HG03342 (cell line): Measurements from ENCODE around the gene TCF12.
"Not testable (repeated sequence)": the region's sequence is repeated elsewhere in the genome, so short reads cannot be mapped to it uniquely, and the experiment has no call there.

Experiments
- ATAC-seq: cut with Tn5 transposase; IDR thresholded peaks from one replicate; pipeline ENCODE4 v1.9.1; 2021; ENCODE audit warnings: mild to moderate bottlenecking, moderate library complexity; ENCODE audit not compliant: unreplicated experiment

Gene TCF12

DNA sequence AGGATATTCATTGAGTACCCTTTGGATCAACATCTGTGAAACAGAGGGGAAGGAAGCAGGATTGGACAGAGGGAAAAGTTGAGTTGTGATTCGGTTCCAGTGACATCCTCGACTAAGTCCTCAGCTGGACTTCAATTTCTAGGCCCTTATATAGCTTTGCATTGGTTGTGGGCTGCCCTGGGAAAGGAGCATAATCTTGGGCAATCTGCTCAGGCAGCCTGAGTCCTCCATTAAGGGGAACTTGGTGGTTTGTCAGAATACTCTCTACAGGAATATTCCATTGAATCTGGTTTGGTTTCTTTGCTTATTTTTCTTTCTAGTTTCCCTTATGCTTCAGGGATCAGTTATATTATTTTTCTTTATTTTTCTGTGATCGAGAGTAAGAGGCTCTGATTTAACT lies 94.1 kb downstream of the TCF12 start:
- no peak for ATAC-seq

DNA sequence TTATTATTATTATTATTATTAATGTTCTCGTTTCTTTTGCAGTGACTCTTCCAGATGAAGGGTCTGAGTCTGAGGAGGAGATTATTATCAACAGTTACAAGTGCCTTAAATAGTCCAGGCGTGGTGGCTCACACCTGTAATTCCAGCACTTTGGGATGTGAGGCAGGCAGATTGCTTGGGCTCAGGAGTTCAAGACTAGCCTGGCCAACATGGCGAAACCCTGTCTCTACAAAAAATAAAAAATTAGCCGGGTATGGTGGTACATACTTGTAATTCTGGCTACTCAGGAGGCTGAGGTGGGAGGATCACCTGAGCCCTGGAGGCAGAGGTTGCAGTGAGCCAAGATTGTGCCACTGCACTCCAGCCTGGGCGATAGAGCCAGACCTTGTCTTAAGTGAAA lies 96.5 kb downstream of the TCF12 start:
- not testable (repeated sequence) for ATAC-seq

DNA sequence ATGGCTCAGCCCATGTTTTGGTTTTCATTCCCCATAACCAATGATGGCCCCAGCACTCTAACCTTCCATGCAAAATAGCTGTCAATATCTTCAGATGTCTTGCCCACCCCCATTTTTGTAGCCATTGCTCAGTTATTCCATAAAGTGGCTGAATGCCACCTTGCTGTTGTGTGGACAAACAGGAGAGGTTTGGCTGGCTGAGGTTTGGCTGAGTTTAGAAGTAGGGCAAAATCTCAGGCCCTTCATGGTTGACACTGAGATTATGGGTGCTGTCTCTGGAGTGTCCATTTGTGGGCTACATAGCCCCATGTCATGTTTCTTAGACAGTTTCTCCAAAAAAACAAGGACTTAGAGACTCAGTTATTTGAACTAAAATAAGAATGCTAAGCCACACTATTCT lies 96.9 kb downstream of the TCF12 start:
- ATAC-seq = no peak

DNA sequence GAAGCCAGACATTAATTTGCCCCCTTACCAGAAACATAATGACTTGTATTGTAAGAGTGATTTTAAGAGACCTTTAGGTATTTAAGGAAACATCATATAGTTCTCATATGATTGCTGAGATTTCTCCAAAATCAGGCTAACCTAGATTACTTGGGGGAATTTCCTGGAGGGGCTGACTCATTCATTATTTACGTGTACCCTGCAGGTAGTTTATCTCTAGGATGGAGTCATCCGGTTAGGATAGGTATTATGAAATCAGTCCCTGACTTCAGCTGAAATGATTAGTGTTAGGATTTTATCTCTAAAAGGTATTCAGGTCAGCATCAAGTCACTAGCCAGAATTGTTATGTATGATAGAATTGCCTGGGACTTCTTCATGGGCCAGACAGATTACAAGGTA lies 97.5 kb downstream of the TCF12 start:
- no peak for ATAC-seq

DNA sequence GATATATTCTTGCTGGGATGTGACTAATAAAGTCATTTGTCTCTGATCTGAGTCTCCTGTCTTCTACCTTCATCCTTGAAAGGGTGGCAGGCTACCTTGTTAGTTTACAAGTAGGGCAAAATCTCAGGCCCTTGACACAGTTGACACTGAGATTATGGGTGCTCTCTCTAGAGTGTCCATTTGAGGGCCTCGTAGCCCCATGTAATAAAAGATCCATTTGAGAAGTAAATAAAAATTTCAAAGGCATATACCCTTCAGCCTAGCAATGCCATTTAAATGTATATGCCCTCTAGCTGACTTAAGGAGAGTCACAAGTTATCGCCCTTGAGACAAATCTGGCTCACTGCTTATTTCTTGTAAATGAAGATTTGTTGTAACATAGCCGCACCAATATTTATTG lies 98.6 kb downstream of the TCF12 start:
- no peak for ATAC-seq

DNA sequence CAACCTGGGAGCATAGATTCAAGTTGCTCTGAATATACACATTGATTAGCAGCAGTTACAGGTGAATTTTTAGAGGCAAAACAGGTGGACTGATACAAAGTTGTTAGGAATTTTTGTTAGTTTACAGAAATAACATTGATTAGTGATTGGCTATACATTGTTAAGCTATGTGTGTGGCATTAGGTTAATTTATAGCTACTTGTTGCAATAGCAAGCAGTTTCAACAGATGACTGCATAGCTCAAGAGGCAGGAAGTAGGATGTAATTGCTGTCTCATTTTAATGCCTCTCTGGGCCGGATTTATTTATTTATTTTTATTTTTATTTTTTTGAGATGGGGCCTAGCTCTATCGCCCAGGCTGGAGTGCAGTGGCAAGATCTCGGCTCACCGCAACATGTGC lies 99.7 kb downstream of the TCF12 start:
- ATAC-seq = no peak

DNA sequence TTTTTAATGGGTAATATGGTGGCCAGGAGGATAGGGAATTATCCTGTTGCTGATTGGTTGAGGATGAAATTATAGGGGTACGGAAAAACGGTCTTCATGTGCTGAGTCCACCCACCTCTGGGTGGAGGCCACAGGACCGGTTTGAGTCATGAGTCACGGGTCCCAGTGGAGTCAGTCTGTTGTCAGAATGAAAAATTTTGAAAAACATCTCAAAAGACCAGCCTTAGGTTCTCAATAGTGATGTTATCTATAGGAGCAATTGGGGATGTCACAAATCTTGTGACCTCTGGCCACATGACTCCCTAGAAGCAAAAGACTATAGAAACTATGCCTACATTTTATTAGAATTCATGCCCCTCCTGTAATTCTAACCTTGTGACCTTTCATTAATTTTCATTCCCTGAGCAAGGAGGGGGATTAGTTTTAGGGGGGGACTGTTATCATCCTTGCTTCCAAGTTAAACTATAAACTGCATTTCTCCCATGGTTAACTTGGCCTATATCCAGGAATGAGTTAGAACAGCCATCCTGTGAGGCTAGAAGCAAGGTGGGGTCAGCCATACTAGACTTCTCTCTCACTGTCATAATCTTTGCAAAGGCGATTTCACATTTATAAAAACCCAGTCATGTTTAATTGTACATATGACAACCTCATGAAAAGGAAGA lies 101.2 kb downstream of the TCF12 start:
- no peak for ATAC-seq

DNA sequence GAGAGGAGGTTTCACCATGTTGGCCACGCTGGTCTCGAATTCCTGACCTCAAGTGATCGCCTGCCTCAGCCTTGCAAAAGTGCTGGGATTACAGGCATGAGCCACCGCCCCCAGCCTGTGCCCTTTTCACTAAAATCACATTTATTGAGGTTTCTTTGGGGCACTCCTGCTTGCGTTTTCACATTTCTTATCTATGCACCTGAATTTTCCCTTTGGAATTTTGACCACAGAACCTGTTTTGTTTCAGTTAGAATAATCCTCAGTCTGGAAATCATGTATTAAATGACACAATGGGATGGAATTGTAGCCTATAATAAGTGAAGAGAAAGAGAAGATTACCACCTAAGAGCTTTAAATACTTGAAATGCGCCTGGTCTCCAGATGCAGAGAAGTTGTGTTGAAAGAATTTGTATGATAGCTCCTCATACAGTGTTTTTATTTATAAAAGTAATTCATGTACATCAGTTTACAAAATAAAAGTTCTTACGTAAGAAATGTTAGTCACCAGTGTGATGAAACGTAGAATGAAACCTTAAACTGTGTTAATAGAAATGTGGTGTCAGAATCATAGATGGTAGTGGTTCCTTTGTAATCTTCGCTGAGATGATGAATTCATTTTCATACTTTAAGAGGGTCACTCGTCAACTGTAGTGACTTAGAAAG lies 107.0 kb downstream of the TCF12 start:
- ATAC-seq = no peak

DNA sequence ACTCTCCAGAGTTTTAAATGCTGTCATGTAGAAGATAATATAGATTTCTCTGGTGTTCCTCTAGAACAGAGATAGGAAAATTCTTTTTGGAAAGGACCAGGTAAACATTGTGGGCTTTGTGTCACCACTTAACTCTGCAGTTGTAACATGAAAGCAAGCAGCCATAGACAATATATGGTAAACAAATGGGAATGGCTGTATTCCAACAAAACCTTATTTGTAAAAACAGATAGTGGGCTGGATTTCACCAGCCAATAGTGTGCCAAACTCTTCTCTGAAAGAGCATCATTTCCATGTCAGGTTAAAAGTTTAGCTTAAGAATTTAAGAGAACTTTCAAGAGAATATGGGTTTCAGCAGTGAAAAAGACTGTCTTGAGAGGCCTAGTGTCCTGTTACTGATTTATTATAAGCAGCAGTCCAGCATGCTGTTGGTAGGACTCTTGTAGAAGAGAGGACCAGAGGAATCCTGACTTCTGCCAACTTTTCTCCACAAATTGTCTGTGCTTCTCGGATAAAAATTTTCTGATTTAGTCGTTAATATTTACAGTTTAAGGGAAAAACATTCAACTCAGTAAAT lies 107.7 kb downstream of the TCF12 start:
- no peak for ATAC-seq

DNA sequence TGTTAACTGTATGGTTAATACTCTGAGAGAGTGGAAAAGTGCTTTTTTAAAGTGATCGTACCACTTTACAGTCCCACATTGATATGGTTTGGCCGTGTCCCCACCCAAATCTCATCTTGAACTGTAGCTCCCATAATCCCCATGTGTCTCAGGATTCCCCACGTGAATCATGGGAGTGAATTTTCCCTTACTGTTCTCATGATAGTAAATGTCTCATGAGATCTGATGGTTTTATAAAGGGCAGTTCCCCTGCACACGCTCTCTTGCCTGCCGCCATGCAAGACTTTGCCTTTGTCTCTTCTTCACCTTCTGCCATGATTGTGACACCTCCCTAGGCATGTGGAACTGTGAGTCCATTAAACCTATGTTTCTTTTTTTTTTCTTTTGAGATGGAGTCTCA lies 109.2 kb downstream of the TCF12 start:
- ATAC-seq = no peak

DNA sequence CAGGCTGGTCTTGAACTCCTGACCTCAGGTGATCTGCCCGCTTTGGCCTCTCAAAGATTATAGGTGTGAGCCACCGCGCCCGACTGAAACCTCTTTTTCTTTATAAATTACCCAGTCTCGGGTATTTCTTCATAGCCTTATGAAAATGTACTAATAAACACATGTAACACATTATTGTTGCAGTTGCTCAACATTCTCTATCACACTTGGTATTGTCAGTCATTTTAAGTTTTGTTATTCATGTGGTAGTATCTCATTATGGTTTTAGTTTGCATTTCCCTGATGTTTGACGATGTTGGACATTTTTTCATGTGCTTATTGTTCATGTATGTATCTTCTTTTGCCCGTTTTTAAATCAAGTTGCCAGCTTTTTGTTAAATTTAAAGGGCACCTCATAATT lies 109.7 kb downstream of the TCF12 start:
- ATAC-seq = no peak

DNA sequence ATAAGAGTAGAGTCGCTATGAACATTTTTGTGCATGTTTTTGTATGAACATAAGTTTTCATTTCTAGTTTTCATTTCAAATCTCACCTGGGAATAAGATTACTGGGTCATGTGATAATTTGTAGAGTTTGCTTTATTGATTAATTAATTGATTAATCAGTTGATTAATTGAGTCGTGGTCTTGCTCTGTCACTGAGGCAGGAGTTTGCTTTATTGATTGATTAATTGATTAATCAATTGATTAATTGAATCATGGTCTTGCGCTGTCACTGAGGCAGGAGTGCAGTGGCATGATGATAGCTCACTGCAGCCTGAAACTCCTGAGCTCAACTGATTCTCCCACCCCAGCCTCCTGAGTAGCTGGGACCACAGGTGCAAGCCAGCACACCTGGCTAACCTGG lies 111.6 kb downstream of the TCF12 start:
- no peak for ATAC-seq

DNA sequence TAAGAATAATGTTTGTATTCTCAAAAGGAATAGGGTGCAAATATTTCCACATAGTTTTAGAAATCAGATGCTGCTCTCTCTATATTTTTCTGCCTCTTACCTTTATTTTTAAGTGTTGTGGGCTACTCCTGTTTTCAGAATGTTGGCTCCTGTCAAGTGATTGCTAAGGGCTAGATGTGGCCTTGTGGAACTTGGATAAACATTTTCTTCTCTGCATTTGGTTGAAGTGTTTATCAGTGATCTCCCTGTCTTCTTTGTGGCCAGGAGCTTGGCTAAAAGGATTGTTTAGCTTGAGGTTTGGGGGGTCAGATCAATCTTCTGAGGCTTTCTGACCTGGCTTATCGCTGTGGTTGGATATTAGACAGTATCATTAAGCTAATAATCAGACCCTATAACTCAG lies 112.6 kb downstream of the TCF12 start:
- ATAC-seq = no peak

DNA sequence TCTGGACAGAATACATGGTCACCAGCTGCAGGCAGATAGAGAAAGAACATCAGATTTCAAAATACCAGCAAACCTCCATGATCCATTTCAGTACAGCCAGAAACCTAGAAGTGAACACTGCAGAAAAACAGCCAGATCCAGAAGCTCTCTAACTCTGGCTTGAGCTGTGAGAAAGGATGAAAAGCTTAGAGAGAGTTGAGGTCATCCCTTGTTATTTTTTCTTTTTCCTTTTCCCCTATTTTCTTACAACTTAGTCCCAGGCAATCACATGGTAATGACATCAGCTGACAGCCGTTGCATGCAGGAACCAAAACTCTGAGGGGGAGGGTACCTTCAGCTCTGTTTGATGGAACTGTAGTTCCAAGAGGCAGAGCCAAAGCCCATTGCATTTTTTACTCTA lies 113.2 kb downstream of the TCF12 start:
- no peak for ATAC-seq

DNA sequence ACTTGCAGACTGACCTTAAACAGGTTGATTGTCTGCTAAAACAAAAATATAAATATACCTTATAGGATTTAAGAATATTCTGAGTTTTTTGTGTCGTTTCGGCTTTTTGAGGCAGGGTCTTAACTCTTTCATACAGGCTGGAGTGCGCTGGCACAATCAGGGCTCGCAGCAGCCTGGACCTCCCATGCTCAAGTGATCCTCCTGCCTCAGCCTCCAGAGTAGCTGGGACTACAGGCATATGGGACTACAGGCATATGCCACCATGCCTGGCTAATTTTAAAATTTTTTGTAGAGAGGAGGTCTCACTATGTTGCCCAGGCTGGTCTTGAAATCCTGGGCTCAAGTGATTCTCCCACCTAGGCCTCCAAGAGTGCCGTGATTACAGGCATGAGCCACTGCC lies 113.9 kb downstream of the TCF12 start:
- no peak for ATAC-seq

DNA sequence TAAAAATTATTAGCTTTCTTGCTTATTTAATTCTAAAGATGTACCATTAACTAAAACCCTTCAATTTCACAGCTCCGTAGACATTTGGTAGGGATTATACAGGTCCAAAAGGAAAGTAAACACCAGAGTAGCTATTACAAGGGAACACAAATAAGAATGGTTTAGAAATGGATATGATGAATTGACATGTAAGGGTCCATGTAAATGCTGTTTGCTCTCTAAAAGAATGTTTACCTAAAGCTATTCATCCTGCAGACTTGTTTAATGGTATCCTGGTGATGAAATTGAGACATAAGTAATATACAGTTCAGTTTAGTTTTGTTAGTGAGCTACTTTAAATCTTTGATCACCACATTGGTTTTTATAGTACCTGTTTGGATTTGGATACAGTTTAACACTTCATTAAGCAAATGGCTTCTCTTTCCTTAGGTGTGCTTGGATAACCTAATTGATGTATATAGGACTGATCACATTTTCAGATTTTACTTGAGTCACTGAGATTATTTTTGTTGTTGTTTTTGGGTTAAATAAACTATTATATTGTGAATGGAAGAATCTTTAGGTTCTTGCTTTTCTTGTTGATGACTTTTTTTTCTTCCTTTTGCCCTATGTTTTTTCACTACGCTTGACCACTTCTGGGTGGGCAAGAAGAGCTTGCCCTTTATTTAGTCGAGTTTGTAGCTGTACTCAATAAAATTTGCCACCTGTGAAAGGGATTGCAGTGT lies 115.4 kb downstream of the TCF12 start:
- ATAC-seq = no peak

DNA sequence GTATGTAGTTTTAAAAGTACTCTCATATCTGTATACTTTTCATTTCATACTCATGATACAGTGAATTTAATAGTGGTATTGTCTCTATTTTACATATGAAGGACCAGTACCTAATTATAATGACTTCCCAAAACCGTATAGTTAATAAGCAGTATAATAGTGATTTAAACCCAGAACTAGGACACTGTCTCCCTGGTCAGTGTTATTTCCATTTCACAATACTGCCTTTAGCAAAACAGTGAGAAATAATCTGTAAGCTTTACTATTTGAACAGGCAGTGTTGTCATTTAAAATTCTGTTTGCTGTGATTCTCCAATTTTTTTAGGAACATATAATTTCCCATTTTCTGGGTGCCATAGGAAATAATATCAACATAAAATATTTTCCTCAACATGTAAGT lies 116.2 kb downstream of the TCF12 start:
- no peak for ATAC-seq

DNA sequence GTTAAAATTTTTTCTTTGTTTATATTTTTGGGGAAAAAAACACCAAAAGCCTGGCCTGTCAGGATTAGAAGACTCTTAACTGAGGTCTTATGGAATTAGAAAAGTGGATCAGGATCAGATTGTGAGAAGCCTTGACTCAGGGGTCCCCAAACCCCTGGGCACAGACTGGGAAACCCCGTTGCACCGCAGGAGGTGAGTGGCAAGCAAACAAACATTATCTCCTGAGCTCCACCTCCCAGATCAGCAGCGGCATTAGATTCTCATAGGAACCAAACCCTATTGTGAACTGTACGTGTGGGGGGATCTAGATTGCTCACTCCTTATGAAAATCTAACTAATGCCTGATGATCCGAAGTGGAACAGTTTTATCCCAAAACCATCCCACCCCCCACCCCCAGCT lies 117.2 kb downstream of the TCF12 start:
- ATAC-seq = no peak

DNA sequence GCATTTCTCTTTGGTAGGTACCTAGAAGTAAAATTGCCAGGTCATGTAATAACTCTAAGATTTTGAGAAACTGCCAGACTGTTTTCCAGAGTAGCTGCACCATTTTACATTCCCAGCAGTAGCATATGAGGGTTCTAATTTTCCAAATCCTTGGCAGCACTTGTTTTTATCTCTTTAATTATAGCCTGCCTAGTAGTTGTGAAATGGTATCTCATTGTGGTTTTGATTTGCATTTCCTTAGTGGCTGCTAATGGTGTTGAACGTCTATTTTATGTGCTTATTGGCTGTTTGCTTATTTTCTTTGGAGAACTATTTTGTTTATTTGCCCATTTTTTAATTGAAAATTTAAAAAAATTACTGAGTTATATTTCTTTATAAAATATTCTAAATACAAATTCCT lies 117.9 kb downstream of the TCF12 start:
- ATAC-seq = no peak

DNA sequence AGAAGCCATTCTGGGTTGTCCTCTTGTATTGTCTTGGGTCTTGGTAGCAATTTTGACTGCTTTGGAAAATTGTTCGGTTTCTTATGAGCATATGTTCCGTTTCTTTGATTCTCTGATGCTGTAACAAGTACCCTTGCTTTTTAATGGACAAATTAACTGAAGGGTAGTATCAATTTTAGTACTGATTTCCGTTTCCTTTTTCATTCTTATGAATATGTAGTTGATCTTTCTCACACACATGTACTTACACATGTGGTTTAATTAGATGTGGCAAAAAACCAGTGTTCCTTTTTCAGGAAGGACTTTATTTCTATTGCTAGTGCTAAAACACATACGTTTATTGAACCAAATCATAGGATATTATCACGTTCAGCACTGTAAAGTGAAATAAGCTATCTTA lies 119.1 kb downstream of the TCF12 start:
- ATAC-seq = no peak

DNA sequence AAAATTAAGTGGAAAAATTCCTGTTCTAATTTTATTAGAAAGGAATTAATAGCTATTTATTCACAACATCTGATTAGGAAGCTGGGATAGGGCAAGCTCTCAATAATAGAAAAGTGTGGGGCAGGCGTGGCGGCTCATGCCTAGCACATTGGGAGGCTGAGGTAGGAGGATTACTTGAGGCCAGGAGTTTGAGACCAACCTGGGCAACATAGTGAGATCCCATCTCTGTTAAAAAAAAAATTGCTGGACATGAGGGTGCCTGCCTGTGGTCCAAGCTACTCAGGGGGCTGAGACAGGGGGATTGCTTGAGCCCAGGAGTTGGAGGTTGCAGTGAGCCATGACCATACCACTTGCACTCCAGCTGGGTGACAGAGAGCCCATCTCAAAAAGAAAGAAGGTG lies 119.6 kb downstream of the TCF12 start:
- ATAC-seq = no peak

DNA sequence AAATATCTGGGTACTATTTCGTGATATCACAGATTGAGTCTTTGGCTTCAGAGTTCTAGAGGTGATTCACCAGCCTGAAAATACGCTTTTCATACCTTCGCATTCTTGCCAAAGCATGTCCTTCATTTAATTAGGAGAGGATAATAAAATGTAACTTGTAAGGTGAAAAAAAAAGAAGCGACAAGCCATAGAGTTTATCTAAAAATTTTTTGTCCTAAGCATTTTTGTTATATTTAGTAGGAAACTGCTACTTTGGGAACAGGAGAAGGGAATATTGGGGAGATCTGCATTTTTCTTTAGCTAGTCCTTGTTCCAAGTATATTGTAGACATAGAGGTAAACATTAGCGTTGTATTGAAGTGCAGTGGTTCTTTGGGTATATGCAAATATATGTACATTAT lies 120.1 kb downstream of the TCF12 start:
- ATAC-seq = no peak
